Transverse colon (tissue), 4 donors: ENCODE results near the gene ITPR2. TPM values are rescaled to one million over a fixed set of nuclear protein-coding genes. Genes with fewer than 3 reads are reported as not detected.

ENCODE experiments used
- DNase-seq: peaks from one replicate; pipeline ENCODE4 v3.0.0-alpha.2; 2019
- H3K27ac ChIP-seq, 4 donors: fragments of 200-600 bp; sonication (generic); 2 replicates each; pipeline ENCODE4 v1.5.1; 2016 to 2018; ENCODE audit warnings: inconsistent platforms in 4 of 4
- H3K27me3 ChIP-seq: fragments of 200-600 bp; sonication (generic); 2 replicates; pipeline ENCODE4 v1.5.1; 2017; ENCODE audit warnings: inconsistent platforms
- H3K36me3 ChIP-seq, 4 donors: fragments of 200-600 bp; sonication (generic); 2 replicates each; pipeline ENCODE4 v1.5.1; 2017 to 2019; ENCODE audit warnings: inconsistent platforms in 4 of 4
- H3K4me1 ChIP-seq, 4 donors: fragments of 200-600 bp; sonication (generic); 2 replicates each; pipeline ENCODE4 v1.5.1; 2017 to 2020; ENCODE audit warnings: inconsistent platforms in 4 of 4
- H3K4me3 ChIP-seq, 4 donors: fragments of 200-600 bp; sonication (generic); 1 replicate in 1 of 4; 2 replicates in 3 of 4; pipeline versions ENCODE4 v1.5.1 to v1.6.1; 2017 to 2019; ENCODE audit warnings: inconsistent platforms in 4 of 4
- H3K9me3 ChIP-seq, 2 donors: fragments of 200-600 bp; sonication (generic); 2 replicates each; pipeline ENCODE4 v1.5.1; 2017 to 2019; ENCODE audit warnings: inconsistent platforms in 2 of 2
- CTCF ChIP-seq, 5 experiments: fragments of 200-600 bp in 3 of 5; fragments of 450-650 bp in 2 of 5; sonication (generic) in 3 of 5; IDR thresholded peaks; 1 replicate in 2 of 5; 2 replicates in 3 of 5; pipeline ENCODE4 v1.5.1; 2016 to 2017; ENCODE audit warnings: antibody characterized with exemption in 5 of 5, inconsistent platforms in 3 of 5, mild to moderate bottlenecking in 2 of 5, moderate library complexity in 1 of 5
- EP300 ChIP-seq: sonication (generic); formaldehyde crosslinking; IDR thresholded peaks from one replicate; pipeline ENCODE4 v1.6.1; 2017; ENCODE audit warnings: antibody characterized with exemption, low read depth
- POLR2A ChIP-seq: fragments of 450-650 bp; IDR thresholded peaks from one replicate; pipeline ENCODE4 v1.6.1; 2016; ENCODE audit warnings: antibody characterized with exemption, mild to moderate bottlenecking, moderate library complexity
- POLR2AphosphoS5 ChIP-seq, 3 donors: sonication (generic); formaldehyde crosslinking; IDR thresholded peaks; one replicate each; pipeline ENCODE4 v1.6.1; 2016; ENCODE audit warnings: antibody characterized with exemption in 3 of 3
- WGBS, 2 donors: methylation state at CpG; one replicate each; pipeline ENCODE4 v1.1.5; 2018; ENCODE audit warnings: low coverage in 1 of 2; 5-methylcytosine and 5-hydroxymethylcytosine counted together
- in situ Hi-C, 4 donors: fragments of 200-750 bp; cut with MboI; loops; one replicate each; pipeline versions ENCODE4 v1.15.0 to v1.15.1; 2017; ENCODE audit warnings: low sequenced_read_pairs in 3 of 4, low pct_ligation_motif_present in 1 of 4, low pct_unique_long_range_greater_than_20kb in 1 of 4
- intact Hi-C: fragments of 100-400 bp; cut with DNase I; formaldehyde crosslinking; loops from one replicate; pipeline ENCODE4 v1.15.1; 2023; ENCODE audit warnings: low total_unique reads
- total RNA-seq, 4 donors: library from RNA; depleted of rRNA; stranded (reverse); fragments of >200 nt; gene quantifications; one replicate each; pipeline ENCODE4 v1.1.0, GENCODE V29; 2016

The ITPR2 gene
- total RNA-seq, 4 donors from 2014 or later = 29.8 to 60.5 (median 41.2) TPM

GRCh38 chr12:26620907-26621306, 212.1 kb downstream of the ITPR2 start:
- DNase-seq = no peak

GRCh38 chr12:26617513-26617912, 215.5 kb downstream of the ITPR2 start:
- Histone ChIP-seq H3K4me1 (no peaks in the 10 kb centered on the region), H3K27ac (no peak overlapping the region), H3K27me3 (no peaks in the 10 kb centered on the region), H3K4me3 (no peak overlapping the region), H3K36me3 (peaks cover 0 to 11% (median 0%) of the 10 kb centered on the region in 4 donors), H3K9me3 (no peaks in the 10 kb centered on the region)
- WGBS, 2 donors = 95 to 100% methylated on average over 1 of the region's 1 CpG
- intact Hi-C loops = no loop called here
- in situ Hi-C loops = no loop called here
- no peak for DNase-seq
- TF ChIP-seq POLR2A (no peak), POLR2AphosphoS5 (IDR thresholded peaks at IDR 0.05) (no peak), CTCF (IDR thresholded peaks at IDR 0.05) (no peak), EP300 (no peak)

More at GRCh38 chr12:26620907-26621306, 212.1 kb downstream of the ITPR2 start:
- Histone ChIP-seq H3K27me3 (no peaks in the 10 kb centered on the region), H3K4me1 (no peaks in the 10 kb centered on the region), H3K9me3 (no peaks in the 10 kb centered on the region), H3K4me3 (no peak overlapping the region), H3K36me3 (peaks cover 0 to 14% (median 2%) of the 10 kb centered on the region in 4 donors), H3K27ac (no peak overlapping the region)
- in situ Hi-C loops = no loop called here
- intact Hi-C loops = no loop called here
- WGBS, 2 donors = 92 to 93% methylated on average over 4 to 5 of the region's 5 CpGs
- TF ChIP-seq EP300 = no peak
- TF ChIP-seq POLR2AphosphoS5 (IDR thresholded peaks at IDR 0.05) = no peak
- TF ChIP-seq CTCF (IDR thresholded peaks at IDR 0.05) = no peak
- no peak for TF ChIP-seq POLR2A

- TF ChIP-seq CTCF (IDR thresholded peaks at IDR 0.05) (peak; percentile 34 to 44 (median 40)), POLR2AphosphoS5 (IDR thresholded peaks at IDR 0.05) (no peak), POLR2A (no peak)
- Histone ChIP-seq H3K4me1 (no peaks in the 10 kb centered on the region), H3K4me3 (no peak overlapping the region), H3K9me3 (no peaks in the 10 kb centered on the region), H3K36me3 (no peaks in the 10 kb centered on the region), H3K27me3 (no peaks in the 10 kb centered on the region), H3K27ac (no peak overlapping the region)
- in situ Hi-C loops = no loop called here
- intact Hi-C loops = no loop called here
- WGBS, 2 donors = 41 to 49% methylated on average over 3 of the region's 3 CpGs
- DNase-seq = peak; percentile 14
Observed at GRCh38 chr12:26614011-26614616, 218.9 kb downstream of the ITPR2 start.

GRCh38 chr12:26612203-26612602, 220.8 kb downstream of the ITPR2 start:
- WGBS, 2 donors = 72 to 85% methylated on average over 1 to 2 of the region's 2 CpGs
- intact Hi-C loops = no loop called here
- in situ Hi-C loops = no loop called here
- H3K27me3 ChIP-seq = no peaks in the 10 kb centered on the region
- DNase-seq = no peak
- H3K27ac ChIP-seq = no peak overlapping the region
- H3K4me1 ChIP-seq = no peaks in the 10 kb centered on the region
- no peak for TF ChIP-seq CTCF (IDR thresholded peaks at IDR 0.05)
- no peak for TF ChIP-seq POLR2A
- no peak for TF ChIP-seq POLR2AphosphoS5 (IDR thresholded peaks at IDR 0.05)
- no peak for TF ChIP-seq EP300
- no peaks in the 10 kb centered on the region for H3K36me3 ChIP-seq
- H3K9me3 ChIP-seq = no peaks in the 10 kb centered on the region
- H3K4me3 ChIP-seq = no peak overlapping the region
